Measurements from ENCODE around the gene ADARB2. TPM values are rescaled to one million over a fixed set of nuclear protein-coding genes. Genes with fewer than 3 reads are reported as not detected.
"Not testable (repeated sequence)": the region's sequence is repeated elsewhere in the genome, so short reads cannot be mapped to it uniquely, and the experiment has no call there.

ADARB2 gene
- total RNA-seq, 2 experiments from 2014 or later: 0.17 to 0.30 TPM

- H3K4me1 Mint-ChIP-seq; DNase-seq; H3K9me3 Mint-ChIP-seq; POLR2A ChIA-PET; H3K27me3 Mint-ChIP-seq; CTCF ChIA-PET; H3K27ac Mint-ChIP-seq; H3K4me3 Mint-ChIP-seq; H3K36me3 Mint-ChIP-seq (ENCODE audit: low read depth): not testable (repeated sequence)
Measured at GRCh38 chr10:1463971-1464370, 273.4 kb downstream of the ADARB2 start.

GRCh38 chr10:1462994-1463633 is 274.2 kb downstream of the ADARB2 start:
- Mint-ChIP-seq H3K4me3 (no peak overlapping the region), H3K9me3 (no peaks in the 10 kb centered on the region), H3K27ac (no peak overlapping the region), H3K27me3 (no peaks in the 10 kb centered on the region), H3K4me1 (no peaks in the 10 kb centered on the region), H3K36me3 (ENCODE audit: low read depth) (no peaks in the 10 kb centered on the region)
- ChIA-PET POLR2A (no interaction called here), CTCF (no interaction called here)
- DNase-seq: no peak

DNA sequence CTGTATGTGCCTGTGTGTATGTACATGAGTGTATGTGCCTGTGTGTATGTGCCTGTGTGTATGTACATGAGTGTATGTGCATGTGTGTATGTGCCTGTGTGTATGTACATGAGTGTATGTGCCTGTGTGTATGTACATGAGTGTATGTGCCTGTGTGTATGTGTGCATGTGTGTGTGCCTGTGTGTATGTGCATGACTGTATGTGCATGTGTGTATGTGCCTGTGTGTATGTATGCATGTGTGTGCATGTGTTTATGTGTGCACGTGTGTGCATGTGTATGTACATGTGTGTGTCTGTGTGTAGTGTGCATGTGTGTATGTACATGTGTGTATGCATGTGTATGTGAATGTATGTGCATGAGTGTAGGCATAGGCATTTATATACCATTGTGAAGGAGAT is 274.8 kb downstream of the ADARB2 start:
- Mint-ChIP-seq H3K4me1 (no peaks in the 10 kb centered on the region), H3K27ac (no peak overlapping the region), H3K4me3 (no peak overlapping the region), H3K9me3 (no peaks in the 10 kb centered on the region), H3K27me3 (no peaks in the 10 kb centered on the region), H3K36me3 (ENCODE audit: low read depth) (no peaks in the 10 kb centered on the region)
- ChIA-PET CTCF (no interaction called here), POLR2A (no interaction called here)
- DNase-seq: no peak

DNA sequence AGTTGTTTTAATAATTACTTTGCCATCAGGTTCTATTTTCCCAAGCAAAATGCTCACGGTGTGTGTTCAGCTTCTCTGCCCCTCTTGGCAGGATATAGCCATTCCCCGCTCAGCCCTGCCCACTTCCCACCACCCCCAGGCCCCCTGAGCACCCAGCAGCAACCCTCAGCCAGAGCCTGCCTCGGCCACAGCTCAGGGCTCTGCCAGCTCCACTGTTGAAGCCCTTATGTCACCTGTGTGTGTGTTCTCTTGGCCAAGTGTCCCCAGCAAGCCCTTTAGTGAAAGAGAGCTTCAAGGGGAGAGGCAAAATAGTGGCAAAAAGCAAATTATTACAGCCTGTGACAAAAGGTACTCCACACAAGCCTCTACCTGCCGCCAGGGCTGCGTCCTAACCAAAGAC is 275.3 kb downstream of the ADARB2 start:
- H3K27ac Mint-ChIP-seq: no peak overlapping the region
- no peaks in the 10 kb centered on the region for H3K36me3 Mint-ChIP-seq (ENCODE audit: low read depth)
- DNase-seq: no peak
- H3K27me3 Mint-ChIP-seq: no peaks in the 10 kb centered on the region
- POLR2A ChIA-PET: no interaction called here
- no peak overlapping the region for H3K4me3 Mint-ChIP-seq
- CTCF ChIA-PET: no interaction called here
- H3K9me3 Mint-ChIP-seq: no peaks in the 10 kb centered on the region
- no peaks in the 10 kb centered on the region for H3K4me1 Mint-ChIP-seq

- CTCF ChIA-PET: no interaction called here
- H3K4me3 Mint-ChIP-seq: no peak overlapping the region
- POLR2A ChIA-PET: no interaction called here
- H3K27ac Mint-ChIP-seq: no peak overlapping the region
- DNase-seq: no peak
- H3K4me1 Mint-ChIP-seq: no peaks in the 10 kb centered on the region
- H3K9me3 Mint-ChIP-seq: no peaks in the 10 kb centered on the region
- H3K27me3 Mint-ChIP-seq: peaks cover 2% of the 10 kb centered on the region
- no peaks in the 10 kb centered on the region for H3K36me3 Mint-ChIP-seq (ENCODE audit: low read depth)
Measured at GRCh38 chr10:1461016-1461415, 276.3 kb downstream of the ADARB2 start.

GRCh38 chr10:1459664-1460063 is 277.7 kb downstream of the ADARB2 start:
- H3K27me3 Mint-ChIP-seq; H3K36me3 Mint-ChIP-seq (ENCODE audit: low read depth); H3K27ac Mint-ChIP-seq; POLR2A ChIA-PET; H3K9me3 Mint-ChIP-seq; CTCF ChIA-PET; DNase-seq; H3K4me3 Mint-ChIP-seq; H3K4me1 Mint-ChIP-seq: not testable (repeated sequence)

DNA sequence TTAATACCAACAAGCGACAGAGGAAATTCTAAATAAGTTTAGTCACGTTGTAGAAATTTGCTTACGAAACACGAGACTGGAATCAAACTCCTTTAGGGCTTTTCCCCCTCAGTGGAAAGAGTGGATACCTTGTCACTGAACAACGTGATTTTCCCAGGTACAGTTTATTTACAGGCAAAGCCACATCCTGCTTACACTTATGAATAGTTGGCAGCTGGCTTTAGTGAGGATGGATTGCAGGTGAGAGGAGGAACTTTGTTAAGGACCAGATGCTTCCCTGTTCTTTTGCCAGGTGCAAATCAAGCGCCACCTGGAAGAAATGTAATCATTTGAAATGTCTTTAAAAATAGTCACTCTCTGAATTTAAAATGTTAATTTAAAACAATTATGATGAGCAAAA is 282.4 kb downstream of the ADARB2 start:
- no peak for DNase-seq
- no peak overlapping the region for H3K27ac Mint-ChIP-seq
- H3K9me3 Mint-ChIP-seq: peaks cover 5% of the 10 kb centered on the region
- H3K36me3 Mint-ChIP-seq (ENCODE audit: low read depth): no peaks in the 10 kb centered on the region
- peaks cover 7% of the 10 kb centered on the region for H3K4me1 Mint-ChIP-seq
- ChIA-PET CTCF (no interaction called here), POLR2A (no interaction called here)
- H3K27me3 Mint-ChIP-seq: peaks cover 2% of the 10 kb centered on the region
- H3K4me3 Mint-ChIP-seq: no peak overlapping the region

- Mint-ChIP-seq H3K36me3 (ENCODE audit: low read depth) (no peaks in the 10 kb centered on the region), H3K4me3 (no peak overlapping the region), H3K27ac (no peak overlapping the region), H3K9me3 (peaks cover 5% of the 10 kb centered on the region), H3K27me3 (peaks cover 2% of the 10 kb centered on the region), H3K4me1 (peaks cover 7% of the 10 kb centered on the region)
- ChIA-PET POLR2A (no interaction called here), CTCF (no interaction called here)
- no peak for DNase-seq
Measured at GRCh38 chr10:1454428-1454827, 282.9 kb downstream of the ADARB2 start.

GRCh38 chr10:1452777-1453176 is 284.5 kb downstream of the ADARB2 start:
- no peak overlapping the region for H3K27ac Mint-ChIP-seq
- no peak for DNase-seq
- CTCF ChIA-PET: no interaction called here
- no peaks in the 10 kb centered on the region for H3K36me3 Mint-ChIP-seq (ENCODE audit: low read depth)
- no peak overlapping the region for H3K4me3 Mint-ChIP-seq
- POLR2A ChIA-PET: no interaction called here
- peaks cover 5% of the 10 kb centered on the region for H3K9me3 Mint-ChIP-seq
- H3K4me1 Mint-ChIP-seq: peaks cover 7% of the 10 kb centered on the region
- peaks cover 2% of the 10 kb centered on the region for H3K27me3 Mint-ChIP-seq

- Mint-ChIP-seq H3K4me3 (no peak overlapping the region), H3K27ac (no peak overlapping the region), H3K27me3 (peaks cover 2% of the 10 kb centered on the region), H3K36me3 (ENCODE audit: low read depth) (no peaks in the 10 kb centered on the region), H3K4me1 (peaks cover 7% of the 10 kb centered on the region), H3K9me3 (peaks cover 5% of the 10 kb centered on the region)
- CTCF ChIA-PET: no interaction called here
- DNase-seq: no peak
- POLR2A ChIA-PET: no interaction called here
Measured at GRCh38 chr10:1451941-1452340, 285.4 kb downstream of the ADARB2 start.

DNA sequence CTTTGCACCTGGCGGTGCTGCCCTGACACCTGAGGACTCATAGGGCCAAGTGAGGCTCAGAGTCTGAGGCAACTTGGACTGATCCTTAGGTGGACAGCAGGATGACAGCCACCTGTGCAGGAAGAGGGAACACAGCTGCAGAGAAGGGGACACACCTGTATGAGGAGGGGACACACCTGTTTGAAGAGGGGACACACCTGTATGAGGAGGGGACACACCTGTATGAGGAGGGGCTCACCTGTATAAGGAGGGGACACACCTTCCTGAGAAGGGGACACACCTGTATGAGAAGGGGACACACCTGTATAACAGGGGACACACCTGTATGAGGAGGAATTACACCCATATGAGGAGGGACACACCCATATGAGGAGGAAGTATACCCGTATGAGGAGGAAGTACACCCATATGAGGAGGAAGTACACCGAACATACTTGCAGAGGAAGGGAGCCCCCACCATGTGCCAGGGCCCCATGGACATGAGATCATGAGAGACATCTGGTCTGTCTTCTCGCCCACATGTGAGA is 285.9 kb downstream of the ADARB2 start:
- Mint-ChIP-seq H3K4me1 (peaks cover 7% of the 10 kb centered on the region), H3K4me3 (no peak overlapping the region), H3K27me3 (peaks cover 1% of the 10 kb centered on the region), H3K27ac (no peak overlapping the region), H3K36me3 (ENCODE audit: low read depth) (no peaks in the 10 kb centered on the region), H3K9me3 (peaks cover 5% of the 10 kb centered on the region)
- CTCF ChIA-PET: no interaction called here
- POLR2A ChIA-PET: no interaction called here
- DNase-seq: no peak

GRCh38 chr10:1449572-1450205 is 287.6 kb downstream of the ADARB2 start:
- no peak overlapping the region for H3K27ac Mint-ChIP-seq
- H3K27me3 Mint-ChIP-seq: no peaks in the 10 kb centered on the region
- ChIA-PET POLR2A (no interaction called here), CTCF (no interaction called here)
- H3K9me3 Mint-ChIP-seq: peaks cover 5% of the 10 kb centered on the region
- no peak overlapping the region for H3K4me3 Mint-ChIP-seq
- DNase-seq: no peak
- H3K36me3 Mint-ChIP-seq (ENCODE audit: low read depth): no peaks in the 10 kb centered on the region
- peaks cover 7% of the 10 kb centered on the region for H3K4me1 Mint-ChIP-seq

GRCh38 chr10:1449021-1449420 is 288.3 kb downstream of the ADARB2 start:
- Mint-ChIP-seq H3K27me3 (no peaks in the 10 kb centered on the region), H3K4me1 (peaks cover 2% of the 10 kb centered on the region), H3K4me3 (no peak overlapping the region), H3K36me3 (ENCODE audit: low read depth) (no peaks in the 10 kb centered on the region), H3K9me3 (peaks cover 5% of the 10 kb centered on the region), H3K27ac (no peak overlapping the region)
- ChIA-PET CTCF (no interaction called here), POLR2A (no interaction called here)
- DNase-seq: no peak

Measured in activated CD4-positive, alpha-beta T cell treated with anti-CD3 and anti-CD28 coated beads, Interleukin-2, amount 10 ng/mL, durations not matched to agents 7 days and 5 days (primary cell).